Thyroid gland (tissue), 4 donors: Measurements from ENCODE around the gene INPP5A. TPM values are rescaled to one million over a fixed set of nuclear protein-coding genes. Genes with fewer than 3 reads are reported as not detected.
"Not testable (repeated sequence)": the region's sequence is repeated elsewhere in the genome, so short reads cannot be mapped to it uniquely, and the experiment has no call there.

Experiments used
- DNase-seq, 2 donors: peaks; one replicate each; pipeline ENCODE4 v3.0.0-alpha.2; 2019
- H3K27ac ChIP-seq, 3 donors: fragments of 200-600 bp; sonication (generic); 1 replicate in 2 of 3; 2 replicates in 1 of 3; pipeline ENCODE4 v1.5.1; 2016 to 2019; ENCODE audit warnings: mild to moderate bottlenecking in 1 of 3, moderate library complexity in 1 of 3
- H3K27me3 ChIP-seq: fragments of 200-600 bp; sonication (generic); one replicate; pipeline ENCODE4 v1.5.1; 2019
- H3K36me3 ChIP-seq, 2 donors: fragments of 200-600 bp; sonication (generic); one replicate each; pipeline ENCODE4 v1.5.1; 2016 to 2019
- H3K4me1 ChIP-seq, 2 donors: fragments of 200-600 bp; sonication (generic); one replicate each; pipeline ENCODE4 v1.5.1; 2017 to 2019
- H3K4me3 ChIP-seq, 3 donors: fragments of 200-600 bp; sonication (generic); replicated peaks in 1 of 3; 1 replicate in 2 of 3; 2 replicates in 1 of 3; pipeline ENCODE4 v1.5.1; 2016; ENCODE audit warnings: mild to moderate bottlenecking in 1 of 3
- H3K9me3 ChIP-seq: fragments of 200-600 bp; sonication (generic); one replicate; pipeline ENCODE4 v1.5.1; 2017
- POLR2A ChIP-seq, 2 donors: fragments of 450-650 bp; IDR thresholded peaks; one replicate each; pipeline ENCODE4 v1.6.1; 2017; ENCODE audit warnings: antibody characterized with exemption in 2 of 2, mild to moderate bottlenecking in 2 of 2, moderate library complexity in 1 of 2
- WGBS, 2 donors: methylation state at CpG; one replicate each; pipeline ENCODE4 v1.1.5; 2017; 5-methylcytosine and 5-hydroxymethylcytosine counted together
- intact Hi-C: fragments of 100-400 bp; cut with DNase I; formaldehyde crosslinking; loops from one replicate; pipeline ENCODE4 v1.15.1; 2023
- total RNA-seq, 4 donors: library from RNA; depleted of rRNA; stranded (reverse); fragments of >200 nt; gene quantifications; one replicate each; pipeline ENCODE4 v1.2.3, GENCODE V29; 2016
- TF ChIP-seq, protein P1 (sequence below), 6 experiments: fragments of 200-600 bp in 3 of 6; fragments of 450-650 bp in 3 of 6; sonication (generic) in 3 of 6; IDR thresholded peaks; one replicate each; pipeline ENCODE4 v1.5.1; 2016 to 2019; ENCODE audit warnings: antibody characterized with exemption in 6 of 6, mild to moderate bottlenecking in 2 of 6, inconsistent platforms in 1 of 6, moderate library complexity in 1 of 6

The INPP5A gene
- total RNA-seq, 4 donors from 2014 or later = 30.4 to 75.8 (median 41.1) TPM

DNA sequence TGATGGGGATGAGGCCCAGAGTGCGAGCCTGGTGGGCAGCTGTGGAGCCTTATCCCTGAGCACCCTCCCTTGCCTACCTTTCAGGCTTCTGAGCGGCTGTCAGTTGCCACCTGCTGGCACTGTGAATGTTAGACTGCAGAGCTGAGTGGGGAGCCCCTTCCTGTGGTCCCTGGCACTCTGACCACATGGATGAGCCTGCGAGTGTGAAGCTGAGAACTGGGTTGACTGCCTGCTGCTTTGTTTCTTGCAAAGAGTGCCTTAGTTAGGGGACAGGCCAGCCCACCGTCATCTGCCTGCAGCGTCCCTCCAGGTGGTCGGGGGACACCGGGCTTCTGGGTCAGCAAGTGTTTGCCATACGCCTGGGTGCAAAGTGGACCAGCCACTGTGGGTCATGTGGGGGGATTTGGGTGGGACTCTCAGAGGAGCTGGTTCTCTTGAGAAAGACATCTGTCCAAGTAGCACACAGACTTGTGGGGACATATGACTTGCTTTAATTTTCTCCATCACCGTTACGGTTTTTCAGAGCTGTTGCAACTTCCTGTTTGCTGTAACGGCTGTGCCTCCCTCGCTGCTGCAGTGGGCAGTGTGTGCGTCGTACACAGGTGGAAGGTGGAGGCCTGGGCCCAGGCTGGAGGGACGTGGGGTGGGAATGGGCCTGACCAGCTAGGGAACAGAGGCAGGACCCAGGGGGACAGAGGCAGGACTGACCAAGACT is 13.7 kb downstream of the INPP5A start:
- intact Hi-C loops = no loop called here
- no peak overlapping the region for H3K27ac ChIP-seq
- no peaks in the 10 kb centered on the region for H3K36me3 ChIP-seq
- TF ChIP-seq, protein P1, sequence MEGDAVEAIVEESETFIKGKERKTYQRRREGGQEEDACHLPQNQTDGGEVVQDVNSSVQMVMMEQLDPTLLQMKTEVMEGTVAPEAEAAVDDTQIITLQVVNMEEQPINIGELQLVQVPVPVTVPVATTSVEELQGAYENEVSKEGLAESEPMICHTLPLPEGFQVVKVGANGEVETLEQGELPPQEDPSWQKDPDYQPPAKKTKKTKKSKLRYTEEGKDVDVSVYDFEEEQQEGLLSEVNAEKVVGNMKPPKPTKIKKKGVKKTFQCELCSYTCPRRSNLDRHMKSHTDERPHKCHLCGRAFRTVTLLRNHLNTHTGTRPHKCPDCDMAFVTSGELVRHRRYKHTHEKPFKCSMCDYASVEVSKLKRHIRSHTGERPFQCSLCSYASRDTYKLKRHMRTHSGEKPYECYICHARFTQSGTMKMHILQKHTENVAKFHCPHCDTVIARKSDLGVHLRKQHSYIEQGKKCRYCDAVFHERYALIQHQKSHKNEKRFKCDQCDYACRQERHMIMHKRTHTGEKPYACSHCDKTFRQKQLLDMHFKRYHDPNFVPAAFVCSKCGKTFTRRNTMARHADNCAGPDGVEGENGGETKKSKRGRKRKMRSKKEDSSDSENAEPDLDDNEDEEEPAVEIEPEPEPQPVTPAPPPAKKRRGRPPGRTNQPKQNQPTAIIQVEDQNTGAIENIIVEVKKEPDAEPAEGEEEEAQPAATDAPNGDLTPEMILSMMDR (IDR thresholded peaks at IDR 0.05) = no peak
- no peak for TF ChIP-seq POLR2A (IDR thresholded peaks at IDR 0.05)
- no peaks in the 10 kb centered on the region for H3K27me3 ChIP-seq
- no peak overlapping the region for H3K4me3 ChIP-seq
- peaks cover 14 to 16% of the 10 kb centered on the region in 2 donors for H3K4me1 ChIP-seq
- WGBS, 2 donors = 79% methylated on average over 9 to 14 of the region's 15 CpGs
- DNase-seq = no peak
- no peaks in the 10 kb centered on the region for H3K9me3 ChIP-seq

DNA sequence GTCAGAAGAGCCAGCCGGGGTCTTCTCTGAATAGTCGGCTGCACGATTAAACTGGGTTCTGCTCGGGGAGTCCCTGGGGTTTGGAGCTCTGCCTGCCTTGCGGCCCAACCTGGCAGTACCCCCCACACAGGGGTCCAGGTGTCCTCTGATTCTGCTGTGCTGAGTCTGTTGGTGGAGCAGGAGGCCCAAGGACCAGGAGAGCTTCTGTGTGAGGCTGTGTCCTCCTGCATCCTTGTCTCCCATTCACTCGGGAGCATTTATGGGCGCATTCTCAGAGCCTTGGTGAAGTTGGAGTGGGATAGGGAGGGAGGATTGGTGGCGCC is 14.2 kb downstream of the INPP5A start:
- Histone ChIP-seq H3K36me3 (no peaks in the 10 kb centered on the region), H3K4me1 (peaks cover 9 to 11% of the 10 kb centered on the region in 2 donors), H3K27ac (no peak overlapping the region), H3K4me3 (no peak overlapping the region), H3K27me3 (no peaks in the 10 kb centered on the region), H3K9me3 (no peaks in the 10 kb centered on the region)
- WGBS, 2 donors = 86 to 87% methylated on average over 4 to 8 of the region's 8 CpGs
- intact Hi-C loops = no loop called here
- DNase-seq = no peak
- TF ChIP-seq, protein P1 (IDR thresholded peaks at IDR 0.05) = no peak
- no peak for TF ChIP-seq POLR2A (IDR thresholded peaks at IDR 0.05)

DNA sequence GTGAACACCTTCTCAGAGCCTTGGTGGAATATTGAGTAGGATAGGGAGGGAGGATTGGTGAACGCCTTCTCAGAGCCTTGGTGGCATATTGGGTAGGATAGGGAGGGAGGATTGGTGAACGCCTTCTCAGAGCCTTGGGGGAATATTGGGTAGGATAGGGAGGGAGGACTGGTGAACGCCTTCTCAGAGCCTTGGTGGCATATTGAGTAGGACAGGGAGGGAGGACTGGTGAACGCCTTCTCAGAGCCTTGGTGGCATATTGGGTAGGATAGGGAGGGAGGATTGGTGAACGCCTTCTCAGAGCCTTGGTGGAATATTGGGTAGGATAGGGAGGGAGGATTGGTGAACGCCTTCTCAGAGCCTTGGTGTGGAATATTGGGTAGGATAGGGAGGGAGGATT is 15.0 kb downstream of the INPP5A start:
- H3K4me1 ChIP-seq, DNase-seq, H3K9me3 ChIP-seq, H3K27ac ChIP-seq, H3K4me3 ChIP-seq, H3K36me3 ChIP-seq, H3K27me3 ChIP-seq, intact Hi-C loops: not testable (repeated sequence)
- WGBS, 2 donors = 93 to 100% methylated on average over 6 of the region's 6 CpGs

DNA sequence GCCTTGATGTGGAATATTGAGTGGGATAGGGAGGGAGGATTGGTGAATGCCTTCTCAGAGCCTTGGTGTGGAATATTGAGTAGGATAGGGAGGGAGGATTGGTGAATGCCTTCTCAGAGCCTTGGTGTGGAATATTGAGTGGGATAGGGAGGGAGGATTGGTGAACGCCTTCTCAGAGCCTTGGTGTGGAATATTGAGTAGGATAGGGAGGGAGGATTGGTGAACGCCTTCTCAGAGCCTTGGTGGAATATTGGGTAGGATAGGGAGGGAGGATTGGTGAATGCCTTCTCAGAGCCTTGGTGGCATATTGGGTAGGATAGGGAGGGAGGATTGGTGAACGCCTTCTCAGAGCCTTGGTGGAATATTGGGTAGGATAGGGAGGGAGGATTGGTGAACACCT is 16.0 kb downstream of the INPP5A start:
- H3K4me3 ChIP-seq, H3K36me3 ChIP-seq, H3K9me3 ChIP-seq, DNase-seq, H3K4me1 ChIP-seq, H3K27ac ChIP-seq, intact Hi-C loops, H3K27me3 ChIP-seq: not testable (repeated sequence)
- WGBS, 2 donors = 90 to 92% methylated on average over 3 of the region's 3 CpGs

DNA sequence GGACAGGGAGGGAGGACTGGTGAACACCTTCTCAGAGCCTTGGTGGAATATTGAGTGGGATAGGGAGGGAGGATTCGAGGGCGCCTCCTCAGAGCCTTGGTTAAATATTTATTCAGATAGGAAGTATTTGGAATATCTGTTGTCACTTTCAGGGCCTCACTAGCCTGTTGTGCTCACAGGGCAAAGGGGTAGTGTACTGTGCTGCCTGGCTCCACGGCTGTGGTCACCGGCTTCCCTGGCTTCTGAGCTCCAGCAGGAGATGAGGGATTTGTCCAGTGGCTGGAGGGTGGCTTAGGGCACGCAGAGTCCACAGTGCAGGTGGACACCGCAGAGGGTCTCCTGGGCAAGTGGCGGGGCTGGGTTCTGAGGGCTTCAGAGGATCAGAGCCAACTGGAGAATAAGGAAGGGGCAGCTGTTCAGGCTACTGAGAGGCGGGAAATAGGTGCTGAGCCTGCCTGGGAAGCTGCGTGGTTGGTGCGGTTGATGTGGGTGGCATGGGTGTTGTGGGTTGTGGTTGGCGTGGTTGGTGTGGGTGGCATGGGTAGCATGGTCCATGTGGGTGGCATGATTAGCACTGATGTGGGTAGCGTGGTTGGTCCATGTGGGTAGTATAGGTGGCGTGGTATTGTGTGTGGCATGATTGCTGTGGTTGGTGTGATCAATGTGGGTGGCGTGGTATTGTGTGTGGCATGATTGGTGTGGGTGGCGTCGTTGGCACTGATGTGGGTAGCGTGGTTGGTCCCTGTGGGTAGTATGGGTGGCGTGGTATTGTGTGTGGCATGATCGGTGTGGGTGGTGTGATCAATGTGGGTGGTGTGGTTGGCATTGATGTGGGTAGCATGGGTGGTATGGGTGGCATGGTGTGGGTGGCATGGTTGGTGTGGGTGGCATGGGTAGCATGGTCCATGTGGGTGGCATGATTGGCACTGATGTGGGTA is 16.7 kb downstream of the INPP5A start:
- TF ChIP-seq POLR2A (IDR thresholded peaks at IDR 0.05) = no peak
- TF ChIP-seq, protein P1 (IDR thresholded peaks at IDR 0.05) = no peak
- H3K9me3 ChIP-seq = no peaks in the 10 kb centered on the region
- H3K4me1 ChIP-seq = no peaks in the 10 kb centered on the region
- H3K4me3 ChIP-seq = no peak overlapping the region
- DNase-seq = no peak
- WGBS, 2 donors = 90 to 94% methylated on average over 19 of the region's 19 CpGs
- intact Hi-C loops = no loop called here
- H3K36me3 ChIP-seq = no peaks in the 10 kb centered on the region
- H3K27ac ChIP-seq = no peak overlapping the region
- H3K27me3 ChIP-seq = no peaks in the 10 kb centered on the region
